GM12874 (cell line): ENCODE results near the gene LMOD1.

ENCODE experiments used
- TF ChIP-seq, protein P1 (sequence below): IDR thresholded peaks from 2 replicates; pipeline ENCODE4 v1.5.1; 2011; ENCODE audit warnings: low read depth, mild to moderate bottlenecking, control low read depth, low read length, moderate library complexity; ENCODE audit not compliant: insufficient read depth

The LMOD1 gene

DNA sequence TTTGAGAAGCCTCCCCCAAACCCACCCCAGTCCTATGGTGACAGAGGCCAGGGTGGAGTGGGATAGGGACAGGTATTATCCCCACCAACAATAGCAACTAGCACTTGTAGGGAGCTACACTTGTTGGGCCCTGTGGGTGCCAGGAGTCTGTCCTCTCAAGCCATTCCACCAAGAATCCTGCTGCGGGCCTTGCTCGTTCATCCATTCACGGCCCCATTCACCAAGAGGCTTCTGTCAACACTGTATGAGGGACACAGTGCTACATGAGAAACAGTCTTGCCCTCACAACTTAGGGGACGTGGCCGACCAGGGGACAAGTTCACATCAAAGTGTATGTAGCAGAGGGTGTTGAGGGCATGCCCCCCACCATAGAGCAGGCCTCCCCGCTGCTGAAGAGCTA lies 38.7 kb downstream of the LMOD1 start:
- TF ChIP-seq, protein P1, sequence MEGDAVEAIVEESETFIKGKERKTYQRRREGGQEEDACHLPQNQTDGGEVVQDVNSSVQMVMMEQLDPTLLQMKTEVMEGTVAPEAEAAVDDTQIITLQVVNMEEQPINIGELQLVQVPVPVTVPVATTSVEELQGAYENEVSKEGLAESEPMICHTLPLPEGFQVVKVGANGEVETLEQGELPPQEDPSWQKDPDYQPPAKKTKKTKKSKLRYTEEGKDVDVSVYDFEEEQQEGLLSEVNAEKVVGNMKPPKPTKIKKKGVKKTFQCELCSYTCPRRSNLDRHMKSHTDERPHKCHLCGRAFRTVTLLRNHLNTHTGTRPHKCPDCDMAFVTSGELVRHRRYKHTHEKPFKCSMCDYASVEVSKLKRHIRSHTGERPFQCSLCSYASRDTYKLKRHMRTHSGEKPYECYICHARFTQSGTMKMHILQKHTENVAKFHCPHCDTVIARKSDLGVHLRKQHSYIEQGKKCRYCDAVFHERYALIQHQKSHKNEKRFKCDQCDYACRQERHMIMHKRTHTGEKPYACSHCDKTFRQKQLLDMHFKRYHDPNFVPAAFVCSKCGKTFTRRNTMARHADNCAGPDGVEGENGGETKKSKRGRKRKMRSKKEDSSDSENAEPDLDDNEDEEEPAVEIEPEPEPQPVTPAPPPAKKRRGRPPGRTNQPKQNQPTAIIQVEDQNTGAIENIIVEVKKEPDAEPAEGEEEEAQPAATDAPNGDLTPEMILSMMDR, result no peak

DNA sequence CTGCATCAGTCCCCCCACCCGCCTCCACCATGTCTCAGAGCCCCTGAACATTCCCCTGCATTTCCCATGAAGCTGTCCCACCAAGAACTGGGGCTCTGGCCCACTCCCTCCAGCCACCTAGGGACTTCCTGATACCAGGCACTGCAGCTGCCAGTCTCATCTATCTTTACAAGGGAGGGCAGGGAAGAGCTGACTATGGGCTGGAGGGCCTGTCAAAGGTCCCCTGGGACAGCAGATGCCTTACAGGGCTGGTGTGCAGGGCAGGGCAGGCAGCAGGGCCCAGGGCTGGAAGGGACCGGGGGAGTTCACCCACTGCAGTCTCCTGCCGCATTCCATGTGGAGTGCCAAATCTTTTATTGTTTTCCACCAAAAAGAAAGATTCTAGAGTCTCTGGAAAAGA lies 40.0 kb downstream of the LMOD1 start:
- TF ChIP-seq, protein P1, result no peak

DNA sequence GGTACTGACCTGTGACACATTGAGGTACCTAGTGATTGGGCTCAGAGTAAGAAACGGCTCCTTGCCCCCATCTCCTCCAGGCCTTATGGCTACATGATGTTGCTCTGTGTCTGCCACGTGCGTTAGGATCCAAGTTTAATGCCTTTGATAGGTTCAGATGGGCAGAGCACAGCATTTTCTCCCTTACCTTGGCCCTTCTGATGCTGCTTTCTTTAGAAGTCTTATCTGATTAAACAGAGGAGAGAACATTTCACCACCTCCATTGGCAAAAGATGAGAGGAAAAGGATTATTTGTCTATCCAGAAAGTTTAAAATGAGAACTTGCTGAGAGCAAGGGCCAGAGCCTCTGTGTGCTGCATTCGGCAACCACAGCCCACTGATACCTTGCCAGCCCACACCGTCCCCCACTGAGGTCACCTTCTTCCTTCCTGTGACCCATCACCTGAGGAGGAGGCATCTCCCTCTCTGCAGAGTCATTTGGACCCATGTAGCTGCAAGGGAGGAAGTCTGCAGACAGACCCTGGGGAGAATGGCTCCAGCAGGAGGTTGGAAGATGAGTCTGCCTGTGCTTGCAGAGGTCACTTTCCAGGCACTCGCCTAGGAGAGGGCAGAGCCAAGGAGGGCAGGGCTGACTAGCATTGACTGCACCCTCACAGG lies 41.0 kb downstream of the LMOD1 start:
- TF ChIP-seq, protein P1, result no peak

DNA sequence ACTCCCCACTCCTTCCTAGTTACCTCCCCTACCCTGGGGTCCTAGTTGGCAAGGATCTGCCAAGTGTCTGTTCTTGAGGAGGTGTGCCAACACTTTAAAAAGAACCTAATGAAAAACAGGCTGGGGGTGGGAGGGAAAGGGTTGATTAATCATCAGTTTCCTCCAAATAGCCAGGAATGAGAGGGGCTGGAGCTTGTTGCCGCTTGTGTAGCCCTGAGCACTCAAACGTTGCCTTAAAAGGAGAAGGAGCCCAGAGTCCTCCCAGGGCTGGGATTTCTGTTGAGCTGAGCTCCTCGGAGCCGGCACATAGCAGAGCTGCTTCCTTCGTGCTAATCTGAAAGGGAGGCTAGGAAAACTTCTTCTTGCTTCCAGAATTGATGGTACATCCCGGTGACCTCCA lies 41.8 kb downstream of the LMOD1 start:
- TF ChIP-seq, protein P1, result no peak

DNA sequence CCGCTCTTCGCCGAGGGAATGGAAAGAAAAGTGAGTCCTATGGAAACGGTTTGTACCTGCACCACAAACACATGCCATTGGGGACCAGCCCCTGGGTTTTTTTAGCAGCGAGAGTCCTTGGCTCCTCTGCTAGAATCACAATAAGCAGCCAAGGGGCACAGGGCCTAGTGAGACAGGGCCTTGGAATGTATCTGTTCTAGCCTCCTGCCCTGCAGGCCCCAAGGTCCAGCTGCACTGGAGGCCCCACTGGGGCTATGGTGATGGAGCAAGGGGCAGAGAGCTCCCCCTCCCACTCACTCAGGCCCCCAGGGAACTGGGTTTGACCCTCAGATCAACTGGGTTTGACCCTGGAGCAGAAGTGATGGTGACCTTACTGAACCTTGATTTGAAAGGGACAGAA lies 43.2 kb downstream of the LMOD1 start:
- TF ChIP-seq, protein P1, result no peak

DNA sequence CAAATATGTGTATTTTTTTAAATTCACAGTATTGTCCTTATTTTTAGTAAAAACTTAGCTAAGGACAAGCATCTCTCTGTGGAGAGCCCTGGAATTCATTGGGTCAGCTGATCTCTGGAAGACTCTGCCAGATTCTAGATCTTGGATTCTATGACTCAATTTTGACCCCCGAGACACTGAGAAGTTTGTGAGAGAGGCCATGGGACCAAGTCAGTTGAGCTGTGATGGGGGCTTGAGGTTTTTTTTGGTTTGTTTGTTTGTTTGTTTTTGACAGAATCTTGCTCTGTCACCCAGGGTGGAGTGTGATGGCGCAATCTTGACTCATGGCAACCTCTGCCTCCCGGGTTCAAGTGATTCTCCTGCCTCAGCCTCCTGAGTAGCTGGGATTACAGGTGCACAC lies 44.1 kb downstream of the LMOD1 start:
- TF ChIP-seq, protein P1, result no peak

DNA sequence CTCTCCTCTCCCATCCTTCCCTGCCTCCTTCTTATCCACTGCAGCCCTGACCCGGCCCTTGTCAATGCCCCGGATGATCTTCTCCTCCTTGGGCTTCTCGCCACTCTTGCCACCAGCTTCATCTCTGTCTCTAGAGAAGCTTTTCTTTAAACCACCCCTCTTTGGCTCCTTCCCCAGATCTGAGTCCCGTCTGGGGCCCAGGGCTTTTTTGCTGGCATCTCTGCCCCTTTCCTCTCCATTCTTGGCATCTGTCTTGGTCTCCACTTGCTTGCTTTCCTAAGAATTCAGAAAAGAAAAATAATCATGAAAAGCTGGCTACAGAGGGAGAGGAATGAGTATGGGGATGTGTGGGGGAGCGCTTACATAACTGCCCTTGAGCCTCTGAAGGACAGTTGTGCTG lies 45.9 kb downstream of the LMOD1 start:
- TF ChIP-seq, protein P1, result no peak
